Measurements from ENCODE around the gene RBBP5.

The RBBP5 gene

GRCh38 chr1:205058853-205059252 is 62.9 kb downstream of the RBBP5 start:
- H3K4me3 ChIP-seq (ENCODE audit: low read depth, low read length): no peak overlapping the region
- no peaks in the 10 kb centered on the region for H3K36me3 ChIP-seq (replicated peaks)
- TF ChIP-seq CTCF (IDR thresholded peaks at IDR 0.05; ENCODE audit: low read depth, low read length, missing control alignments): no peak
- in situ Hi-C loops (cut with HindIII; ENCODE audit: low pct_ligation_motif_present, low sequenced_read_pairs): no loop called here
- DNase-seq: no peak
- H3K27ac ChIP-seq: no peak overlapping the region
- H3K27me3 ChIP-seq (replicated peaks): no peaks in the 10 kb centered on the region

DNA sequence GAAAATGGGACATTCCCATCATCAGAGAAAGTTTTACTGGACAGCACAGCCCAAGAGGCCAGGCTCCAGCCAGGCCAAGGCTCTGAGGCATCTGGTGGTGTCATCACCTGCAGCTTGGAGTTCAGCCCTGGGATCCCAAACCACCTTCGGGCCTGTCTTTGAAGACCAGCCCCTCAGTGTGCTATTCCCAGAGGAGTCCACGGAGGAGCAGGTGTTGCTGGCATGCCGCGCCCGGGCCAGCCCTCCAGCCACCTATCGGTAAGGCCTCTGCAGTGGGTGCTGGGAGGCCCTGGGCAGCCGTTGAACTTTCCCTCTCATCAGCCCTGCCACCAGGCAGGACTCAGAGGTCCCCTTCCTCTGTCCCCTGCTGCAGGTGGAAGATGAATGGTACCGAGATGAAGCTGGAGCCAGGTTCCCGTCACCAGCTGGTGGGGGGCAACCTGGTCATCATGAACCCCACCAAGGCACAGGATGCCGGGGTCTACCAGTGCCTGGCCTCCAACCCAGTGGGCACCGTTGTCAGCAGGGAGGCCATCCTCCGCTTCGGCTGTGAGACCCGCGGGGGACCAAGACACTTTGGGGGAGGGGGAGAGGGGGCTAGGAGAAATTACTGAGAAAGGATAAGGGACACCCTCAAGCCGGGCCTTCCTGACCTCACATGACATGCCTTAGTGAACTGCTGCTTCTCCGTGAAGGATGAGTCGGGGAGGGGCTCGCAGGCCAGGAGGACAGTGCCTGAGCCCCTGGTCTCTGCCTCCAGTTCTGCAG is 63.8 kb downstream of the RBBP5 start:
- TF ChIP-seq CTCF (IDR thresholded peaks at IDR 0.05; ENCODE audit: low read depth, low read length, missing control alignments): no peak
- H3K36me3 ChIP-seq (replicated peaks): no peaks in the 10 kb centered on the region
- in situ Hi-C loops (cut with HindIII; ENCODE audit: low pct_ligation_motif_present, low sequenced_read_pairs): no loop called here
- H3K27me3 ChIP-seq (replicated peaks): no peaks in the 10 kb centered on the region
- no peak for DNase-seq
- no peak overlapping the region for H3K27ac ChIP-seq
- no peak overlapping the region for H3K4me3 ChIP-seq (ENCODE audit: low read depth, low read length)

GRCh38 chr1:205056956-205057568 is 64.7 kb downstream of the RBBP5 start:
- TF ChIP-seq CTCF (IDR thresholded peaks at IDR 0.05; ENCODE audit: low read depth, low read length, missing control alignments): no peak
- H3K27ac ChIP-seq: no peak overlapping the region
- no peak overlapping the region for H3K4me3 ChIP-seq (ENCODE audit: low read depth, low read length)
- DNase-seq: no peak
- H3K36me3 ChIP-seq (replicated peaks): no peaks in the 10 kb centered on the region
- no peaks in the 10 kb centered on the region for H3K27me3 ChIP-seq (replicated peaks)
- in situ Hi-C loops (cut with HindIII; ENCODE audit: low pct_ligation_motif_present, low sequenced_read_pairs): no loop called here

DNA sequence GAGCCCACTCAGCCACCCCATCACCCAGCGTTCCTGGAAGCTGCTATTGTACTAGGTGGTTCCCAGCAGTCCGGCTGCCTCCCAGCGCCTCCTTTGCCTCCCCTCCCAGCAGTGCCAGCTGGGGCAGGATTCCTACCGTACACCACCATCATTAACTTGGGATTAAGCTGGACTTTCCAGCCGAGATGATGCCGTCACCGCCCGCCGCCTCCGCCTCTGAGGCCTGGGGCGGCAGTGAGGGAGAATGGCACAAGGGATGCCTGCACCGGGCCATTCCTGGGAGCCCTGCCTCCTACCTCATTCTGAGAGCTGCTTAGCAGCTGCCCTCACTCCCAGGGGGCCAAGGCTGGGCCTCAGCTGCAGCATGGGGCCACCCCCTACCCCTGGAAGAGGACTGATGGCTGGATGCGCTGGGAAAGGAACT is 65.6 kb downstream of the RBBP5 start:
- H3K4me3 ChIP-seq (ENCODE audit: low read depth, low read length): no peak overlapping the region
- in situ Hi-C loops (cut with HindIII; ENCODE audit: low pct_ligation_motif_present, low sequenced_read_pairs): no loop called here
- H3K36me3 ChIP-seq (replicated peaks): no peaks in the 10 kb centered on the region
- TF ChIP-seq CTCF (IDR thresholded peaks at IDR 0.05; ENCODE audit: low read depth, low read length, missing control alignments): no peak
- no peak overlapping the region for H3K27ac ChIP-seq
- no peak for DNase-seq
- H3K27me3 ChIP-seq (replicated peaks): no peaks in the 10 kb centered on the region

- no peak for TF ChIP-seq CTCF (IDR thresholded peaks at IDR 0.05; ENCODE audit: low read depth, low read length, missing control alignments)
- no peaks in the 10 kb centered on the region for H3K27me3 ChIP-seq (replicated peaks)
- in situ Hi-C loops (cut with HindIII; ENCODE audit: low pct_ligation_motif_present, low sequenced_read_pairs): no loop called here
- no peak for DNase-seq
- H3K27ac ChIP-seq: no peak overlapping the region
- H3K36me3 ChIP-seq (replicated peaks): no peaks in the 10 kb centered on the region
- H3K4me3 ChIP-seq (ENCODE audit: low read depth, low read length): no peak overlapping the region
Observed at GRCh38 chr1:205054013-205054412, 67.8 kb downstream of the RBBP5 start.

All from brain microvascular endothelial cell (primary cell).